HCT116 (cell line): ENCODE data around the gene DKK1.
A peak's percentile ranks its signal among the peaks of the same experiment; 100 is the strongest.

ENCODE experiments used
- POLR2A ChIP-seq: IDR thresholded peaks from 2 replicates; pipeline ENCODE4 v1.7.0; 2011; ENCODE audit warnings: borderline replicate concordance; ENCODE audit not compliant: insufficient read depth, insufficient read length; ENCODE audit errors: extremely low read depth
- TCF7L2 ChIP-seq: IDR thresholded peaks from 2 replicates; pipeline ENCODE4 v1.7.0; 2011; ENCODE audit warnings: borderline replicate concordance, inconsistent platforms; ENCODE audit not compliant: insufficient read depth, insufficient read length; ENCODE audit errors: extremely low read depth
- TF ChIP-seq, protein P1 (sequence below): IDR thresholded peaks from 2 replicates; pipeline ENCODE4 v1.6.1; 2012; ENCODE audit warnings: low read depth
- TF ChIP-seq, protein P2 (sequence below): IDR thresholded peaks from 2 replicates; pipeline ENCODE4 v1.6.1; 2012
- TF ChIP-seq, protein P3 (sequence below), 3 experiments: fragments of 200-600 bp in 1 of 3; sonication (generic) in 1 of 3; IDR thresholded peaks in 2 of 3; conservative IDR thresholded peaks in 1 of 3; 2 replicates each; pipeline ENCODE4 v1.5.1; 2012 to 2017; ENCODE audit warnings: low read depth in 2 of 3, low read length in 2 of 3, antibody characterized with exemption in 1 of 3, borderline replicate concordance in 1 of 3, control low read depth in 1 of 3, mild to moderate bottlenecking in 1 of 3, mixed read lengths in 1 of 3, mixed run types in 1 of 3, moderate library complexity in 1 of 3; ENCODE audit not compliant: insufficient read depth in 1 of 3

DNA sequence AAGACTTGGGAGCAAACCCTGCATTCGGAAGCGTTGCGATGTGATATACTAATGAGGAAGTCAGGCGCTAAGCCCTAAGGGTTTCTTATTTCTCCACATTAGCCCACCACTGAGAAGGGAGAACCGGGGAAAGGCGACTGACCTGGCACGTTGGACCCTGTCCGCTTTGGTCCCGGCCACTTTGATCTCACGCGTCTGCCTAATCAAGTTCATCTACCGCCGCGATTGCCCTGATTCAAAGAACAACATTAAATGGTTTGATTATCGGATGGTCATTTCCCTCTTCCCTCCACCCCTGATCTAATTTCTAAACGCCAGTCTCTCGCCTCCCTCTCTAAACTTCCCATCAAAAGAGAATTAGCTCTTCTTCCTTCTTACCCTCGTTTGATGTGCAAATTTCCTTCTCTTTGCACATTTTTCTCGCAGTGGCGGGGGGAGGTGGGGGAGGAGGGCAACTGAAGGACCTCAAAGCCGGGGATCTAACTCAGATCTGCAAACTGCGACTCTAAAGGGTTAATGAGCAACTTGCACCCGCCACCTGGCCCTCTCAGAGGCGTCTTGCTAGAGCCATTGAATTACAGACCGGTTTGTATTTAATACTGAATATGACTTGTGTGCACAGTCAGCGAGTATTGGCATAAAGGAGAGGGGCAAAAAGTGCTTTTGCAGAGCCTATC lies 687 bp upstream of the DKK1 start:
- TF ChIP-seq, protein P1, sequence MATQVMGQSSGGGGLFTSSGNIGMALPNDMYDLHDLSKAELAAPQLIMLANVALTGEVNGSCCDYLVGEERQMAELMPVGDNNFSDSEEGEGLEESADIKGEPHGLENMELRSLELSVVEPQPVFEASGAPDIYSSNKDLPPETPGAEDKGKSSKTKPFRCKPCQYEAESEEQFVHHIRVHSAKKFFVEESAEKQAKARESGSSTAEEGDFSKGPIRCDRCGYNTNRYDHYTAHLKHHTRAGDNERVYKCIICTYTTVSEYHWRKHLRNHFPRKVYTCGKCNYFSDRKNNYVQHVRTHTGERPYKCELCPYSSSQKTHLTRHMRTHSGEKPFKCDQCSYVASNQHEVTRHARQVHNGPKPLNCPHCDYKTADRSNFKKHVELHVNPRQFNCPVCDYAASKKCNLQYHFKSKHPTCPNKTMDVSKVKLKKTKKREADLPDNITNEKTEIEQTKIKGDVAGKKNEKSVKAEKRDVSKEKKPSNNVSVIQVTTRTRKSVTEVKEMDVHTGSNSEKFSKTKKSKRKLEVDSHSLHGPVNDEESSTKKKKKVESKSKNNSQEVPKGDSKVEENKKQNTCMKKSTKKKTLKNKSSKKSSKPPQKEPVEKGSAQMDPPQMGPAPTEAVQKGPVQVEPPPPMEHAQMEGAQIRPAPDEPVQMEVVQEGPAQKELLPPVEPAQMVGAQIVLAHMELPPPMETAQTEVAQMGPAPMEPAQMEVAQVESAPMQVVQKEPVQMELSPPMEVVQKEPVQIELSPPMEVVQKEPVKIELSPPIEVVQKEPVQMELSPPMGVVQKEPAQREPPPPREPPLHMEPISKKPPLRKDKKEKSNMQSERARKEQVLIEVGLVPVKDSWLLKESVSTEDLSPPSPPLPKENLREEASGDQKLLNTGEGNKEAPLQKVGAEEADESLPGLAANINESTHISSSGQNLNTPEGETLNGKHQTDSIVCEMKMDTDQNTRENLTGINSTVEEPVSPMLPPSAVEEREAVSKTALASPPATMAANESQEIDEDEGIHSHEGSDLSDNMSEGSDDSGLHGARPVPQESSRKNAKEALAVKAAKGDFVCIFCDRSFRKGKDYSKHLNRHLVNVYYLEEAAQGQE = no peak
- TF ChIP-seq, protein P2, sequence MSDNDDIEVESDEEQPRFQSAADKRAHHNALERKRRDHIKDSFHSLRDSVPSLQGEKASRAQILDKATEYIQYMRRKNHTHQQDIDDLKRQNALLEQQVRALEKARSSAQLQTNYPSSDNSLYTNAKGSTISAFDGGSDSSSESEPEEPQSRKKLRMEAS = peak; percentile 45; the same call in 1 of the 2 replicates
- TF ChIP-seq, protein P3, sequence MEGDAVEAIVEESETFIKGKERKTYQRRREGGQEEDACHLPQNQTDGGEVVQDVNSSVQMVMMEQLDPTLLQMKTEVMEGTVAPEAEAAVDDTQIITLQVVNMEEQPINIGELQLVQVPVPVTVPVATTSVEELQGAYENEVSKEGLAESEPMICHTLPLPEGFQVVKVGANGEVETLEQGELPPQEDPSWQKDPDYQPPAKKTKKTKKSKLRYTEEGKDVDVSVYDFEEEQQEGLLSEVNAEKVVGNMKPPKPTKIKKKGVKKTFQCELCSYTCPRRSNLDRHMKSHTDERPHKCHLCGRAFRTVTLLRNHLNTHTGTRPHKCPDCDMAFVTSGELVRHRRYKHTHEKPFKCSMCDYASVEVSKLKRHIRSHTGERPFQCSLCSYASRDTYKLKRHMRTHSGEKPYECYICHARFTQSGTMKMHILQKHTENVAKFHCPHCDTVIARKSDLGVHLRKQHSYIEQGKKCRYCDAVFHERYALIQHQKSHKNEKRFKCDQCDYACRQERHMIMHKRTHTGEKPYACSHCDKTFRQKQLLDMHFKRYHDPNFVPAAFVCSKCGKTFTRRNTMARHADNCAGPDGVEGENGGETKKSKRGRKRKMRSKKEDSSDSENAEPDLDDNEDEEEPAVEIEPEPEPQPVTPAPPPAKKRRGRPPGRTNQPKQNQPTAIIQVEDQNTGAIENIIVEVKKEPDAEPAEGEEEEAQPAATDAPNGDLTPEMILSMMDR (IDR thresholded peaks at IDR 0.05 in 2 of 3, conservative IDR thresholded peaks at IDR 0.05 in 1 of 3; ENCODE audit: borderline replicate concordance in 1 of 3, insufficient read depth in 1 of 3, low read depth in 2 of 3, low read length in 2 of 3) = no peak
- TF ChIP-seq POLR2A (no peak), TCF7L2 (peak; percentile 98)
